Erythroblast (primary cell): Measurements from ENCODE around the gene ZNF428.

Experiments used
- GATA1 ChIP-seq: IDR thresholded peaks from 2 replicates; pipeline ENCODE4 v1.6.1; 2011; ENCODE audit warnings: low read depth, mild to moderate bottlenecking, control low read depth, low read length, moderate library complexity
- POLR2A ChIP-seq: IDR thresholded peaks from 2 replicates; pipeline ENCODE4 v1.6.1; 2011; ENCODE audit warnings: mild to moderate bottlenecking, low read length

GRCh38 chr19:43641333-43641732 lies 21.9 kb upstream of the ZNF428 start:
- TF ChIP-seq POLR2A (no peak), GATA1 (no peak)
